CD4-positive, alpha-beta T cell treated with Interferon gamma for 1 hour (primary cell): ENCODE data around the gene TMIGD2.
"Not testable (repeated sequence)": the region's sequence is repeated elsewhere in the genome, so short reads cannot be mapped to it uniquely, and the experiment has no call there.

Experiments
- DNase-seq: peaks from one replicate; pipeline ENCODE4 v3.0.0-alpha.2; 2020

The TMIGD2 gene

DNA sequence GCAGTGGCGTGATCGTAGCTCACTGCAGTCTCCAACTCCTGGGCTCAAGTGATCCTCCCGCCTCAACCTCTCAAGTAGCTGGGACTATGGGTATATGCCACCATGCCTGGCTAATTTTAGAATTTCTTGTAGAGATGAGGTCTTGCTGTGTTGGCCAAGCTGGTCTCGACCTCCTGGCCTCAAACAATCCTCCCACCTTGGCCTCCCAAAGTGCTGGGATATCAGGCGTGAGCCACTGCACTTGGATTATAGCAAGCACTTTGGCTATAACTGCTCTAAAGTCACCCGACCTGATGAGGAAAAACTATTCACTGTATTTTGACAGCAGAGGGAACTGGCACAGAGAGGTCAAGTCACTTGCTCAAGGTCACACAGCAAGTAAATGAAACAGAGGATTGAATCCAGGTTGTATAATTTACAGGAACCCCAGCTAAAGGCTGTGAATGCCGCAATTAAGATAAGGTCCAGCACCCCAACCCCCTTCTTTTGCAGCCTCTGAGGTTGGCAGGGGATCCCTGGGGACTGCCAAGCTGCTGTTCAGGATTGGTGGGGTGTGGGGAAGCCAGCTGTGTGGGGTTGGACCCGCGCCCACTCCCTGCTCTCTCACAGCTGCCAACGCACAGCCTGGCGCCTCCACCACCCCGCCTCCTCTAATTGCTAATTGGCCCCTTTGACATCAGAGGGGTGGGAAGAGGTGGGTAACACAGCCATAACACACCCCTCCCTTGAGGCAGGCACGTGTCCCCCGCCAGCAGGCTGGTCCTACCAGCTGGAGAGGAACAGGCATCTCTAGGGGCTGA is 6.0 kb downstream of the TMIGD2 start:
- no peak for DNase-seq

DNA sequence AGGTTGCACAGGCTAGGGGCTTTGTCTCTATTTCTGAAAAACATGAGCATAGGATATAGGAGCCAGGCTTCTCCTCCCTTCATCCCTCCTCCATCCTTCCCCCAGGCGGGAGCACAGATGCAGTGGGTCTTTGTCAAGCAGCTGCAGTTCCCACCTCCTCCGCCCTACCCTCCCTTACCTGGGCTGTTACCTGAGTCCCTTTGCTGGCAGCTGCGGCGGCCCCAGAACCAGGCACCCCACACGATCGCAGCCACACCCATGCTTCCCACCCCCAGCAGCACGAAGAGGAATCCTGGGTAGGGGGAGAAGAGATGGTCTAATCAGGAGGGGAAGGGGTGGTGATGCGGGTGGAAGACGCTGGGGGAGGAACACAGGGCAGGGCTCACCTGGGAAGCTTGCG is 7.8 kb downstream of the TMIGD2 start:
- no peak for DNase-seq

DNA sequence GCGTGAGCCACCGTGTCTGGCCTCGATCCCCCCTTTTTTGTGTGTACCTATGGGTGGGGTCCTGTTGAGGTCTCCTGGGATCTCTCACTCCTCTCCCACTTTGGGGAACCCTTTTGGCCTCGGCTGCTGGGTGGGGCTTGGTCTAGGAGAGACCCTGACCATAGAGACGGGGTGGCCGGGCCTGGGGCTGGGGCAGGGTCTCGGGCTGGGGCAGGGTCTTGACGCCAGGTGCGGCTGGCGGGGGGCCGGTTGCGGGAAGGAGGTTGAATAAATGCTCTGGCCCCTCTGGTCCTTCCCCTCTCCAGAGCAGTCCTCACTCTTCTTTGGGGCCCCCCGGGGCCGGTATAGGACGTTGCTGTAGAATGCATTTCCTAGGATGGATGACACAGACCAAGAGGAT is 9.7 kb downstream of the TMIGD2 start:
- no peak for DNase-seq

DNA sequence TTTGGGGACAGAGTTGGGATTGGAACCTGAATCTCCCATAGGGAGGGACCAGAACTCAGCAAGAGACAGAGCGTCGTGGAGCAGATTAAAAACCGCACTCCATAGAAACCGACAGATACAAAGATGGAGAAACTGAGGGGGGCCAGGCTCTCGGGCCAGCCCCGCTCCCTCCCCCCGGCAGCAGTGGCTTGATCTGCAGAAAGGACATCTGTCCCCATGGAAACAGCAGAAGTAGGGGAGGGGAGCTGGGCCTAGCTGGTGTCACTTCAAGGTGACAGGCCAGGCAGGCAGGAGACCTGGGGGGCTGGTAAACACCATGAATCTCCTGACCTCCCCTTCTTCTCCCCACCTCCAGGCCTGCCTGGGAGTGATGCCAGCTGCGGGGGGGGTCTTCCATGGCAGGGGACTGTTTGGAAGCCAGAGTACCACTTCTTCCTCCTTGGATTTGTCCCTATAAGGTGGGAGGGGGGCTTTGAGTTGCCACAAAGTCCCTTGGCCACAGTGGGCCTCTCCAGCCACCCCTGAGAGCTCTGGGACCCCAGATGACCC is 10.9 kb downstream of the TMIGD2 start:
- DNase-seq = no peak

DNA sequence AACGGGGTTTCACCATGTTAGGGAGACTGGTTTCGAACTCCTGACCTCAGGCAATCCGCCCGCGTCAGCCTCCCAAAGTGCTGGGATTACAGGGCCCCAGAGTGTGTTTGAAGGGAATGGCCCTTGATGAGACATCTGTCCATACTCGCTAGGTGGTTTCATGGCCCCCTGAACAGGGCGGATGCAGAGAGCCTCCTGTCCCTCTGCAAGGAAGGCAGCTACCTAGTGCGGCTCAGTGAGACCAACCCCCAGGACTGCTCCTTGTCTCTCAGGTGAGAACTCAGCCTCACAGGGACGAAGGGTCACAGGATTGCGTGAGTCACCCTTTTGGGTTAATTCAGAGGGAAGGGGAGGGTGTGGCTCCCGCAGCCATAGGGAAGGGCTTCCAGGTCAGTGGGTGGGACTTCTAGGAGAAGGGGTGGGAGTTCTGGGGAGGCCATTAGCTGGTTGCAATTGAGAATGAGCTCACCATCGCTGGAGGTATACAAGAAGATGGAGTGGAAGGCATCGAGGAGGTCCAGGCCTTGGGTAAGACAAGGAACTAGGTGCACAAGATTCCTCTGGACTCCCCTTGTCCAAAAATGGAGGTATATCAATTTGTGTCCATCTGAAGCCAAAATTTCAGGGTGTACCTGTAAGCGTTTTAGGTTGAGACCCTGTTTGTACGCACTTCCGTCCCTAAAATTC is 14.0 kb downstream of the TMIGD2 start:
- DNase-seq = no peak

DNA sequence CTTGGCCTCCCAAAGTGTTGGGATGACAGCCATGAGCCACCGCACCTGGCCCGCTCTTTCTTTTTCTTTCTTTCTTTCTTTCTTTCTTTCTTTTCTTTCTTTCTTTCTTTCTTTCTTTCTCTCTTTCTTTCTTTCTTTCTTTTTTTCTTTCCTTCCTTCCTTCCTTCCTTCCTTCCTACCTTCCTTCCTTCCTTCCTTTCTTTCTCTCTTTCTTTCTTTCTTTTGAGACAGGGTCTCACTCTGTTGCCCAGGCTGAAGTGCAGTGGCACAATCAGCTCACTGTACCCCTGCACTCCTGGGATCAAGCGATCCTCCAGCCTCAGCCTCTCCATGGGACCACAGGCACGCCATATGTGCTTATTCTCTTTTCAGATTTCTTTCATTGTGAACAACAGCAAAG is 16.0 kb downstream of the TMIGD2 start:
- not testable (repeated sequence) for DNase-seq

DNA sequence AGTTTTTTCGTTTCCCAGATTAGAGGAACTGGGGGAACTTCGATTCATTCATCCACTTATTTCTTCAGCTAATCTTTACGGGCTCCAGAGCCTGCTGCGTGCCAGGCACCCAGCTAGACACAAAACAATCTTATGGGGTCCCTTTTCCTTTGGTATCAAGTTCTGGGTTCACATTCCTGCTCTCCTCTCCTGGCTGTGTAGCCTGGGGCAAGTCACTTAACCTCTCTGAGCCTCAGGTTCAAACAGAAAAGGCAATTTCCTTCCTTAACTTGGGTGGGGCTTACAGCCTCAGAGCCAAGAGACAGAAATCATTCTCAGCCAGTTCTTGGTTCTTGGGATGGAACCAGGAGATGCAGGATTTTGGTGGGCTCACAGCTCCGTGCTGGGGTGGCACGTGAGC is 17.2 kb downstream of the TMIGD2 start:
- DNase-seq = no peak

DNA sequence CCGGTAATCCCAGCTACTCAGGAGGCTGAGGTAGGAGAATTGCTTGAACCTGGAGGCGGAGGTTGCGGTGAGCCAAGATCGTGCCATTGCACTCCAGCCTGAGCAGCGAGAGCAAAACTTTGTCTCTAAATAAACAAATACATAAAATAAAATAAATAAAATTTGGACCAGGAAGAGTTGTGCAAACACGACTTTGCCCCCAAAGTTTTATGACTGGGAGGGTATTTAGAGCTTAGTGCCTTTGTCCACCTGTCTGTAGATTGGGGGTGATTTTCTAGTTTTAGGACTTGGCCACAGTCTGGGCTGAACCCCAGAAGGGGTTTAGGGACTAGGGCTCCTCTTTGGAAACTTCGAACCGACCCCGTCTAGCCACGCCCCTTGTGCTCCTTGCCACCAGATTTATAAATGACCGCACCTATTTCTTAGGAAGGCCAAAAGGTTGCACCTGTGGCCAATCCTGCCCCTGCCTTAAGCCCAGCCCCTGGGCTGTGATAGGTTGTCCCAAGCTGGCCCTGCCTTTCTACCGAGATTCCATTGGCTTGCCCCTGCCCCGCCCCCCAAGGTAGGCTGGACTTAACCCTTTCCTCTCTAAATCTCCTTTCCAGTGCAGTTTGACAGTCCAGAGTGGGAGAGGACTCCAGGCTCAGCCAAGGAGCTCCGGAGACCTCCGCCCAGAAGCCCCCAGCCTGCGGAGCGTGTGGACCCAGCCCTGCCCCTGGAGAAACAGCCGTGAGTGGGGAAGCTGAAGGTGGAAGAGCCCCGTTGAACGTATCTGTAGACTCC is 17.8 kb downstream of the TMIGD2 start:
- DNase-seq = no peak

DNA sequence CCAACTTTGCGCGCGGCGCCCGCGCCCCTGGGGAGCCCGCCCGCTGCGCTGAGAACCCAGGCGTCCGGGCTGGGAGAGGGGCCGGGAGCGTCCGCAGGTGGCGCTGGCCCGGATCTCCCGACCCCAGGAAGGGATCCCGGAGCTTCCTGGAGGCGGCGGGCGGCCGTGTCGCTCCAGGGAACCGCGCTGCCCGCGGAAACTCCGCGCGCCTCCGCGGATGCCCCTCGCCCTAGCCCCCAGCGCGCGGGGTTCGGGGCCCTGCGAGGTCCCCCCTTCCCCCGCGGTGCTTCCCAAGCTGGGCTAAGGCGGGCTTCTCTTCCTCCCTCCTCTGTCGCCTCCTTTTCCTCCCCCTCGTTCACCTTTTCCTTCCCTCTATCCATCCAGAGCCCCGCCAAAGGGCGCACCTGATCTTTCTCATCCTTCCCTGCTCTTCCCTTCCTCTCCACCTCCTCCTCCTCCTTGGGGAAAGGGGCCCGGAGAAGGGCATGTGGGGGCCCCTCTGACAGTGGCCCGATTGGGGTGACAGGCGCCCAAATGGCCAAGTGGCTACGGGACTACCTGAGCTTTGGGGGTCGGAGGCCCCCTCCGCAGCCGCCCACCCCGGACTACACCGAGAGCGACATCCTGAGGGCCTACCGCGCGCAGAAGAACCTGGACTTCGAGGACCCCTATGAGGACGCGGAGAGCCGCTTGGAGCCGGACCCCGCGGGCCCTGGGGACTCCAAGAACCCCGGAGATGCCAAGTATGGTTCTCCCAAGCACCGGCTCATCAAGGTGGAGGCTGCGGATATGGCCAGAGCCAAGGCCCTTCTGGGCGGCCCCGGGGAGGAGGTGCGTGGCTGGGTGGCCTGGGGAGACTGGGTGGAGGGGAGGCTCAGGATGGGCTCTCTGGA is 22.4 kb downstream of the TMIGD2 start:
- no peak for DNase-seq

DNA sequence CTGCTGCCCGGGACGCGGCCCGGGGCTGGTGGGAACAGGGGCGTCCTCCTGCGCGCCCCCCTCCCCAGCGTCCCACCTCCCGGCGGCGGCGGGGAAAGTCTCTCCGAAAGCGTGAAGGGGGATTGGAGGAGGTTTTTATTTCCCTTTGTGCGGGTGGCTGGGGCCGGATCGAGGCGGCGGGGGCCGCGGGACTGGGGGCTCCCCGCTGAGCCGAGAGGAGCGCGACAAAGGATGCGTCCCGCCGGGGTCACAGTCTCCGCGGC is 23.0 kb downstream of the TMIGD2 start:
- DNase-seq = no peak

DNA sequence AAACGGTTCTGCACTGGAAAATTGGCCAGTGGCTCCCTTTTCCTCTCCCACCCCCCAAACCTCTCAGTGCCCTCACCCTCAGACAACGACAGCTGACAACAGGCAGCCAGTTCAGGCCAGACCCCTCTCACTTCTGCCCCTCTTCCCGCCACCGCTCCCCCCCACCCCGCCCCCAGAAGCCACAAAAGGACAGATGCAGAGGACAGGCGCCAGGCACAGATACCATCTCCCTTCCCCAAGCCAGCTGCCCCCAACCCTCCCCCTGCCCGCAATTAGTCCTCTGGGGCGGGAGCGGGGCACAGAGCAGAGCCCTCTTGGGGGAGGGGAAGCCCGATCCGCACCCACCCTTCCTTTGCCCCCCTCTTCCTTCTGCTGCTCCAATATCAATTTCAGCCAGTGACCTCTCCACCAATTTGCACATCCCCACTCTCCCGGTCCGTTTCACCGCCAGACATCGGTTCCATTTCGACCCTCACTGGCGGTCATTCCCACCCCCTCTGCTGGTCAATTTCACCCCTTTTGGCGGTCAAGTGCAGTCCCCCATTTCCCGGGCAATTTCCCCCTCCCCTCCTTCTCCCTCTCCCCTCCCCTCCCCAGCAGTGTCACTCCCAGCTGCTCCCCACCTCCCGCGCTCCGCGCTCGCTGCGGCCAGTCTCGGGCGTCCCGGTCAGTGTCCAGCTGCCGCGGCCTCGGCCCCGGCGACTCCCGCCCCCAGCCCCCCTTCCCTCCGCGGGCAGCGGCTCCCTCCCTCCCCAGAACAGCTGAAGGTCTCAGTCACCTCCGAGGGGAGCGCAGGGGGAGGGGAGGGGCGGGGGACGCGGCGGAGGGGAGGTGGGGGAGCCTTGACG is 23.5 kb downstream of the TMIGD2 start, which contains the start of gene SHD:
TSS of gene SHD (plus strand) at position 848 of the 848 bp plus-strand sequence. CDS start 798 bp downstream, outside the sequence.
- no peak for DNase-seq

DNA sequence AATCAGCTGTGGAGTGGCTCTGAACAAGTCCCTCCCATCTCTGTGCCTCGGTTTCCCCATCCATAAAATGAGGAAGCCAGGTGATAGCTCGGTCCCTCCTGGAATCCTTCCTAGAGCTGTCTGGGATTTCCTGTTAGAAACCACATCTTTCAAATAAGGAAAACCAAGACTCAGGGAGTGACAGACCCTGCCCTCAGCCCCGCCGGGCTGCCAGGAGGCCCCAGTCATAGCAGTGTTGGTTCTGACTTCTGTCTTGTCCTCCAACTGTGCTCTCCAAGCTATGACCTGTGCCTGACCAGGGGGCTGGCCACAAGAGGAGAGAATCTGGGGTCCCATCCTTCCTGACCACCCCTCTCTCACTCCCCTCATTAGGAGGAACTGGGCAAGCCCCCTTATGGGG is 24.2 kb downstream of the TMIGD2 start:
- no peak for DNase-seq

DNA sequence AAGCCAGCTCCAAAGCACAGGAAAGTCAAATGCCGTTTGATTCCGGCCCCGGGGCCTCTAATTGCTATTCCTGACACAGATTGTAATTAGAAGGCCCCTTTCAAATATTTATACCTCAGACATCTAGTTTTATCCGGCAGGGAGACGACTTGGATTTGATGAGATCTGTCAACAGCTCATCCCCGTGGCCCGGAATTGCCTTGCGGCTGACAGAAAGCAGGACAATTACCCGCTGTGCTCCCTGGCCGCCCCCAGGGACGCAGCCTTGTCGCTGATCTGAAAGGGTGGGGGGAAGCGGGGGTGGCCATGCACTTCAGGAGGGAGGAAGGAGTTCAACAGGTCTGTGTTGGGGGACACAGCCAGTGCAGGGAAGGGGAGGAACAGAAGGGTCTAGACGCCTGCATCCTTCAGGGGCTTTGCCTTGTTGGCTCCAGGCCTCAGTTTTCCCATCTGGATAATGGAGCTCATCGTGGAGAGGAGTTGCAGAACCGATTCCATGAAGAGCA is 24.9 kb downstream of the TMIGD2 start:
- no peak for DNase-seq

DNA sequence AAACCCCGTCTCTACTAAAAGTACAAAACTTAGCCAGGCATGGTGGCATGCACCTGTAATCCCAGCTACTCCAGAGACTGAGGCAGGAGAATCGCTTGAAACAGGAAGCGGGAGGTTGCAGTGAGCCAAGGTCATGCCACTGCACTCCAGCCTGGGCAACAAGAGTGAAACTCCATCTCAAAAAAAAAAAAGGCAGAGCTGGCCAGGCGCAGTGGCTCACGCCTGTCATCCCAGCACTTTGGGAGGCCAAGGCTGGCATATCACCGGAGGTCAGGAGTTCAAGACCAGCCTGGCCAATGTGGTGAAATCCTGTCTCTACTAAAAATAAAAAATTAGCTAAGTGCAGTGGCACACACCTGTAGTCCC is 27.9 kb downstream of the TMIGD2 start:
- not testable (repeated sequence) for DNase-seq

DNA sequence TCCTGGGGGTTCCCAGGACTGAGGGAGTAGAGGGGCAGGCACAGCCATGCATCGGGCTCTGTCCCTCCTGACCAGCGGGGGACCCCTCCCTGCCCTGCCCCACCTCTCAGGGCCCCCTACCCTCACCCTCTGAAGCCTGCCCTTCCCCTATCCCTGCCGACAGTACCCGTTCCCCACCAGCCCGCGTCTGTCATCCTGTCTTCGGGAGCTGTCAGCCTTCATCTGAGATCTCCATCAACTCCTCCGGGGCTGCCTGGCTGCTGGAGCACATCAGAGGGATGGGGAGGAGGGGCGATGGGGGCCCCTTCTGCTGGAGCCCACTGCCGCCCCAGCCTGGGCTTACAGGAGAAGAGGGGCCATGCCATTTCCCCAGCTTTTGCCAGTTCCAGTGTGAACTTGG is 29.3 kb downstream of the TMIGD2 start:
- DNase-seq = no peak

DNA sequence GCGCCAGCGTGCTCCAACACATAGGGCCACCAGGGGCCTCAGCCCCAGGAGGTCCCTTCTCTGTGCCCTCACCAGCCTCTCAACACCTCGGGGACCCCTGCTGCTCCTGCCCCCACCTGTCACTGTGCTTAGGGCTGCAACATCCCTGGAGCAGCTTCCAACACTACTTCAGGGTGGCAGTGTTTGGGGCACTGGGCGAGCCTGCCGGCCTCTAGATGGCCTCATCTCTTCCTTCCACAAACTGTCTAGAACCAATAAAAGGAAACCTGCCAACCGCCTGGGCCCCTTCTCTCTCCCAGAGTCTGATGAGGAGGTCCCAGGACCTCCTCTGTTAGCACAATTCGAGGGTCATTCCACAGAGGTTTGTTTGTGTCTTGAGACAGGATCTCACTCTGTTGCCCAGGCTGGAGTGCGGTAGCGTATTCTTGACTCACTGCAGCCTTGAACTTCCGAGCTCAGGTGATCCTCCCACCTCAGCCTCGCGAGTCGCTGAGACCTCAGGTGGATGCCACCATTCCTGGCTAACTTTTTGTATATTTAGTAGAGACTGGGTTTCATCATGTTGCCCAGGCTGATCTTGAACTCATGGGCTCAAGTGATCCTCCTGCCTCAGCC is 33.3 kb downstream of the TMIGD2 start:
- DNase-seq = no peak

DNA sequence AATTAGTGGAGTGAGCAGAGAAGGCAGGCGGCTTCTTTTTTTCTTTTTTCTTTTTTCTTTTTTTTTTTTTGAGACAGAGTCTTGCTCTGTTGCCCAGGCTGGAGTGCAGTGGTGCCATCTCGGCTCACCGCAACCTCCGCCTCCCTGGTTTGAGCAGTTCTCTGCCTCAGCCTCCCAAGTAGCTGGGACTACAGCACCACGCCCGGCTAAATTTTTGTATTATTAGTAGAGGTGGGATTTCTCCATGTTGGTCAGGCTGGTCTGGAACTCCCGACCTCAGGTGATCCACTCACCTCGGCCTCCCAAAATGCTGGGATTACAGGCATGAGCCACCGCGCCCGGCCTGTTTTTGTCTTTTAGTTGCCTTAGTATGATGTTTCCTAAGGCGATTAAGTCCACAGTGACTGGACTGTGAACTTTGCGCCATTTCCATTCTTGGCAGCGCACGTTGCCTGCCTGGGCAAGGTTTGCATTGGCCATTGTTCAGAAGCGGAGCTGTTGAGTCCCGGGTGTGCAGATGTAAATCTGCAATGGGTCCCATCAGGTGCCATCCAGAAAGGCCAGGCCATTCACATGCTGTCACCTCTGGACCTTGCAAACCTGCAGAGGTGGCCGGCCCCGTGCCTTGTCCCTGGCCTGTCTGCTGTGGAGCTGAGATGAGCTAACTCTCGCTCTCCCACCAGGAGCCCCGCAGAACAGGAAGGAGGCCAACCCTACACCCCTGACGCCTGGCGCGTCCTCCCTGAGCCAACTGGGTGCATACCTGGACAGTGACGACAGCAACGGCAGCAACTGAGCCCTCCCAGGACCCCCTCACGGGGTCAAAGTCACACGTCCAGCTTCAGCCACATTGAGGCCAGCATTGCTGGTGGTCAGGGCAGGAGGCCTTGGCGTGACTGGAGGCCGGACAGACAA is 34.0 kb downstream of the TMIGD2 start:
- DNase-seq = no peak

DNA sequence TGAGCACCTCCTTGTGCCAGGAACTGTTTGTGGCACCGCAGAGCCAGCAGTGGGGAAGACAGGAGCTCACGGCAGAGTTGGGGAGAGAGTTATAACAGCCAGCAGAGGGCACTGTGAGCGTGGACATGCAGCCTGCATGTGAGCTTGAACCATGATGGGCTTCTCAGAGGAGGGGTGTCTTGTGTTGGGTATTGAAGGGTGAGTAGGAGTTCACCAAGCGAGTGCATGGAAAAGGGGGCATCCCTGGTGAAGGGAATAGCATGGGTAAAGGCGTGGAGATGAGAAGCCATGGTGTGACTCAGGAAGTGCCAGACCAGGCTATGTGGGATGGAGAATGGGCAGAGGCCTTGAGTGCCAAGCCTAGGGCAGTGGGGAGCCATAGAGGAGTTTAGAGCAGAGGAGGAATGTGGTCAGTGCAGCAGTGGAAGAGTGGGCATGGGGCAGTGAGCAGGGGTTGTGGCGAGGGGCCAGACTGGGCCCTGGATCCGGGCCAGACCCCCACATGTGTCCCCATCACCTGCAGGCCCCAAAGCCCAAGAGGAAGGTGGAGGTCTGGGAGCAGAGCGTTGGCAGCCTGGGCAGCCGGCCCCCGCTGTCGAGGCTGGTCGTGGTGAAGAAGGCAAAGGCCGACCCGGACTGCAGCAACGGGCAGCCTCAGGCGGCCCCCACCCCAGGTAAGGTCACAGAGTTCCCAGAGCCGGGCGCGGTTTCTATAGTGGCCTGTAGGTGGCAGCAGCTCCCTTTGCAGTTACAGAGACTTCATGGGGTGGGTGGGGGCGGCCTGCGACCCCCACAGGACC is 34.9 kb downstream of the TMIGD2 start:
- DNase-seq = peak; percentile 40
